ENCODE measurements around the gene TAF3.

TAF3 gene

GRCh38 chr10:8037941-8038894 is 219.9 kb downstream of the TAF3 start:
- Histone ChIP-seq H3K9me3 (replicated peaks in 1 of 2; ENCODE audit: control insufficient read depth in 2 of 2, insufficient read depth in 1 of 2, low read depth in 1 of 2, low read length in 2 of 2) (no peaks in the 10 kb centered on the region), H3K9ac (ENCODE audit: low read depth, low read length, poor library complexity) (no peak overlapping the region), H3K4me2 (ENCODE audit: insufficient read depth, low read length, poor library complexity, severe bottlenecking) (no peak overlapping the region), H2BK120ac (ENCODE audit: low read depth, low read length) (no peak overlapping the region), H2AK5ac (ENCODE audit: low read depth, low read length) (no peak overlapping the region), H3K18ac (ENCODE audit: low read length) (no peak overlapping the region), H3K23ac (ENCODE audit: low read depth, low read length, poor library complexity) (no peak overlapping the region), H3K4me1 (ENCODE audit: control insufficient read depth in 2 of 2, insufficient read depth in 1 of 2, low read depth in 1 of 2, low read length in 2 of 2) (peaks cover 5 to 10% of the 10 kb centered on the region in 2 donors), H3K27me3 (ENCODE audit: control insufficient read depth in 3 of 3, insufficient read depth in 3 of 3, low read depth in 1 of 3, low read length in 3 of 3) (peaks cover 54 to 99% (median 99%) of the 10 kb centered on the region in 3 experiments), H2AFZ (ENCODE audit: low read length) (no peak overlapping the region), H2BK12ac (ENCODE audit: low read length) (no peak overlapping the region), H4K8ac (ENCODE audit: low read depth, low read length) (no peak overlapping the region), H3K27ac (replicated peaks; ENCODE audit: low read length) (no peak overlapping the region), H3K4ac (ENCODE audit: low read length) (no peak overlapping the region), H3K79me1 (ENCODE audit: low read depth, low read length) (no peaks in the 10 kb centered on the region), H4K91ac (ENCODE audit: low read depth, low read length, poor library complexity) (no peak overlapping the region), H2BK5ac (ENCODE audit: low read length) (no peak overlapping the region), H2BK15ac (ENCODE audit: low read length) (no peak overlapping the region), H3K36me3 (replicated peaks in 1 of 2; ENCODE audit: control insufficient read depth in 2 of 2, insufficient read depth in 2 of 2, low read length in 2 of 2) (no peaks in the 10 kb centered on the region), H3K14ac (ENCODE audit: low read length) (no peak overlapping the region), H3K4me3 (ENCODE audit: low read length in 2 of 2) (no peak overlapping the region)
- DNase-seq (ENCODE audit: low spot score): peak; percentile 18
- WGBS, 2 donors (ENCODE audit: extremely low coverage in 2 of 2, insufficient read length in 2 of 2, insufficient replicate concordance in 1 of 2): no CpG with 5 or more reads among the region's 22 CpGs

GRCh38 chr10:8039321-8039881 is 221.1 kb downstream of the TAF3 start:
- Histone ChIP-seq H2AFZ (ENCODE audit: low read length) (no peak overlapping the region), H3K4me1 (ENCODE audit: control insufficient read depth in 2 of 2, insufficient read depth in 1 of 2, low read depth in 1 of 2, low read length in 2 of 2) (peaks cover 6 to 10% of the 10 kb centered on the region in 2 donors), H3K36me3 (replicated peaks in 1 of 2; ENCODE audit: control insufficient read depth in 2 of 2, insufficient read depth in 2 of 2, low read length in 2 of 2) (no peaks in the 10 kb centered on the region), H2BK15ac (ENCODE audit: low read length) (no peak overlapping the region), H3K4ac (ENCODE audit: low read length) (no peak overlapping the region), H3K27me3 (ENCODE audit: control insufficient read depth in 3 of 3, insufficient read depth in 3 of 3, low read depth in 1 of 3, low read length in 3 of 3) (peaks cover 54 to 99% (median 99%) of the 10 kb centered on the region in 3 experiments), H3K79me1 (ENCODE audit: low read depth, low read length) (no peaks in the 10 kb centered on the region), H3K9me3 (replicated peaks in 1 of 2; ENCODE audit: control insufficient read depth in 2 of 2, insufficient read depth in 1 of 2, low read depth in 1 of 2, low read length in 2 of 2) (peaks cover 0 to 3% of the 10 kb centered on the region in 2 donors), H2BK5ac (ENCODE audit: low read length) (no peak overlapping the region), H4K8ac (ENCODE audit: low read depth, low read length) (no peak overlapping the region), H3K18ac (ENCODE audit: low read length) (no peak overlapping the region), H2BK120ac (ENCODE audit: low read depth, low read length) (no peak overlapping the region), H3K9ac (ENCODE audit: low read depth, low read length, poor library complexity) (no peak overlapping the region), H3K4me3 (ENCODE audit: low read length in 2 of 2) (no peak overlapping the region), H4K91ac (ENCODE audit: low read depth, low read length, poor library complexity) (no peak overlapping the region), H2AK5ac (ENCODE audit: low read depth, low read length) (no peak overlapping the region), H3K4me2 (ENCODE audit: insufficient read depth, low read length, poor library complexity, severe bottlenecking) (no peak overlapping the region), H3K14ac (ENCODE audit: low read length) (no peak overlapping the region), H3K23ac (ENCODE audit: low read depth, low read length, poor library complexity) (no peak overlapping the region), H3K27ac (replicated peaks; ENCODE audit: low read length) (no peak overlapping the region), H2BK12ac (ENCODE audit: low read length) (no peak overlapping the region)
- WGBS, 2 donors (ENCODE audit: extremely low coverage in 2 of 2, insufficient read length in 2 of 2, insufficient replicate concordance in 1 of 2): no CpG with 5 or more reads among the region's 10 CpGs
- DNase-seq (ENCODE audit: low spot score): peak; percentile 41

GRCh38 chr10:8040651-8041050 is 222.3 kb downstream of the TAF3 start:
- Histone ChIP-seq H2BK5ac (ENCODE audit: low read length) (no peak overlapping the region), H3K27ac (replicated peaks; ENCODE audit: low read length) (no peak overlapping the region), H3K18ac (ENCODE audit: low read length) (no peak overlapping the region), H2BK12ac (ENCODE audit: low read length) (no peak overlapping the region), H3K14ac (ENCODE audit: low read length) (no peak overlapping the region), H3K4me2 (ENCODE audit: insufficient read depth, low read length, poor library complexity, severe bottlenecking) (no peak overlapping the region), H2AK5ac (ENCODE audit: low read depth, low read length) (no peak overlapping the region), H4K91ac (ENCODE audit: low read depth, low read length, poor library complexity) (no peak overlapping the region), H3K27me3 (ENCODE audit: control insufficient read depth in 3 of 3, insufficient read depth in 3 of 3, low read depth in 1 of 3, low read length in 3 of 3) (peaks cover 61 to 100% (median 99%) of the 10 kb centered on the region in 3 experiments), H3K4me1 (ENCODE audit: control insufficient read depth in 2 of 2, insufficient read depth in 1 of 2, low read depth in 1 of 2, low read length in 2 of 2) (peaks cover 3 to 6% of the 10 kb centered on the region in 2 donors), H3K9ac (ENCODE audit: low read depth, low read length, poor library complexity) (no peak overlapping the region), H3K4ac (ENCODE audit: low read length) (no peak overlapping the region), H3K36me3 (replicated peaks in 1 of 2; ENCODE audit: control insufficient read depth in 2 of 2, insufficient read depth in 2 of 2, low read length in 2 of 2) (no peaks in the 10 kb centered on the region), H2AFZ (ENCODE audit: low read length) (no peak overlapping the region), H2BK120ac (ENCODE audit: low read depth, low read length) (no peak overlapping the region), H4K8ac (ENCODE audit: low read depth, low read length) (no peak overlapping the region), H3K9me3 (replicated peaks in 1 of 2; ENCODE audit: control insufficient read depth in 2 of 2, insufficient read depth in 1 of 2, low read depth in 1 of 2, low read length in 2 of 2) (peaks cover 0 to 3% of the 10 kb centered on the region in 2 donors), H2BK15ac (ENCODE audit: low read length) (no peak overlapping the region), H3K79me1 (ENCODE audit: low read depth, low read length) (no peaks in the 10 kb centered on the region), H3K4me3 (ENCODE audit: low read length in 2 of 2) (no peak overlapping the region), H3K23ac (ENCODE audit: low read depth, low read length, poor library complexity) (no peak overlapping the region)
- WGBS, 2 donors (ENCODE audit: extremely low coverage in 2 of 2, insufficient read length in 2 of 2, insufficient replicate concordance in 1 of 2): no CpG with 5 or more reads among the region's 6 CpGs
- no peak for DNase-seq (ENCODE audit: low spot score)

Data from neuronal stem cell (in vitro differentiated cells).